Measurements from ENCODE around the gene G3BP1. TPM values are rescaled to one million over a fixed set of nuclear protein-coding genes. Genes with fewer than 3 reads are reported as not detected.

The G3BP1 gene
- total and polyA plus RNA-seq, 4 donors: 26.9 to 144 (median 62.7) TPM

DNA sequence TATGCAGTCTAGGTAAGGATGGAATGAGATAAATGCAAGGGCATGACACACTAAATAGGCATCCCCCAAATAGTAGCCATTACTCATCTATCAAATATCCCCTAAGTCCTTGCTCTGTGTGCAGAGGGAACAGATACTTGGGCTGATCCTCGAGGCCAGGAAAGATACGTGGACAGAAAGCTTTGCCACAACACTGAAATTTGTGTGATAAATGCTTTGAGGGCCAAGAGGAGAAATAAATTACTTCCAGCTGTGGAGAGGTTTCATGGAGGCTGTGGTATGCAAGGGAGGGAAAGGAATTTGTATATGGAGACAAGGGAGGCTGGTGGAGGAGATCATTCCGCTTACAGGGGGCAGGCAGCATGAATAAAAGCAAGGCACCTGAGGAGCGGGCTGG lies 31.8 kb upstream of the G3BP1 start:
- H3K4me1 ChIP-seq (ENCODE audit: control insufficient read depth in 4 of 4, insufficient read depth in 4 of 4, low read length in 3 of 4): peaks cover 0 to 5% (median under 1%) of the 10 kb centered on the region in 4 donors
- no peaks in the 10 kb centered on the region for H3K27me3 ChIP-seq (ENCODE audit: control insufficient read depth in 4 of 4, insufficient read depth in 4 of 4, low read length in 3 of 4)
- H3K4me3 ChIP-seq (ENCODE audit: low read depth in 1 of 3, low read length in 3 of 3): no peak overlapping the region
- H3K9me3 ChIP-seq (ENCODE audit: control insufficient read depth in 4 of 4, low read length in 3 of 4): no peaks in the 10 kb centered on the region
- TF ChIP-seq HNF4G (IDR thresholded peaks at IDR 0.05) (no peak), JUND (IDR thresholded peaks at IDR 0.05) (no peak), EGR1 (IDR thresholded peaks at IDR 0.05; ENCODE audit: low read depth in 2 of 2) (no peak), YY1 (IDR thresholded peaks at IDR 0.05) (no peak), TAF1 (conservative IDR thresholded peaks at IDR 0.05) (no peak), RXRA (IDR thresholded peaks at IDR 0.05) (no peak), FOXA2 (IDR thresholded peaks at IDR 0.05) (no peak), NR2F2 (IDR thresholded peaks at IDR 0.05) (no peak), GABPA (IDR thresholded peaks at IDR 0.05 in 1 of 2, conservative IDR thresholded peaks at IDR 0.05 in 1 of 2) (no peak), RAD21 (IDR thresholded peaks at IDR 0.05) (no peak), HNF4A (conservative IDR thresholded peaks at IDR 0.05) (no peak), FOXA1 (IDR thresholded peaks at IDR 0.05) (no peak)
- TF ChIP-seq, protein P1, sequence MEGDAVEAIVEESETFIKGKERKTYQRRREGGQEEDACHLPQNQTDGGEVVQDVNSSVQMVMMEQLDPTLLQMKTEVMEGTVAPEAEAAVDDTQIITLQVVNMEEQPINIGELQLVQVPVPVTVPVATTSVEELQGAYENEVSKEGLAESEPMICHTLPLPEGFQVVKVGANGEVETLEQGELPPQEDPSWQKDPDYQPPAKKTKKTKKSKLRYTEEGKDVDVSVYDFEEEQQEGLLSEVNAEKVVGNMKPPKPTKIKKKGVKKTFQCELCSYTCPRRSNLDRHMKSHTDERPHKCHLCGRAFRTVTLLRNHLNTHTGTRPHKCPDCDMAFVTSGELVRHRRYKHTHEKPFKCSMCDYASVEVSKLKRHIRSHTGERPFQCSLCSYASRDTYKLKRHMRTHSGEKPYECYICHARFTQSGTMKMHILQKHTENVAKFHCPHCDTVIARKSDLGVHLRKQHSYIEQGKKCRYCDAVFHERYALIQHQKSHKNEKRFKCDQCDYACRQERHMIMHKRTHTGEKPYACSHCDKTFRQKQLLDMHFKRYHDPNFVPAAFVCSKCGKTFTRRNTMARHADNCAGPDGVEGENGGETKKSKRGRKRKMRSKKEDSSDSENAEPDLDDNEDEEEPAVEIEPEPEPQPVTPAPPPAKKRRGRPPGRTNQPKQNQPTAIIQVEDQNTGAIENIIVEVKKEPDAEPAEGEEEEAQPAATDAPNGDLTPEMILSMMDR (IDR thresholded peaks at IDR 0.05; ENCODE audit: low read depth, low read length, missing input control): no peak
- TF ChIP-seq, protein P2, sequence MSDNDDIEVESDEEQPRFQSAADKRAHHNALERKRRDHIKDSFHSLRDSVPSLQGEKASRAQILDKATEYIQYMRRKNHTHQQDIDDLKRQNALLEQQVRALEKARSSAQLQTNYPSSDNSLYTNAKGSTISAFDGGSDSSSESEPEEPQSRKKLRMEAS (IDR thresholded peaks at IDR 0.05): no peak
- TF ChIP-seq, protein P3, sequence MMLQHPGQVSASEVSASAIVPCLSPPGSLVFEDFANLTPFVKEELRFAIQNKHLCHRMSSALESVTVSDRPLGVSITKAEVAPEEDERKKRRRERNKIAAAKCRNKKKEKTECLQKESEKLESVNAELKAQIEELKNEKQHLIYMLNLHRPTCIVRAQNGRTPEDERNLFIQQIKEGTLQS (IDR thresholded peaks at IDR 0.05): no peak
- TF ChIP-seq, protein P4, sequence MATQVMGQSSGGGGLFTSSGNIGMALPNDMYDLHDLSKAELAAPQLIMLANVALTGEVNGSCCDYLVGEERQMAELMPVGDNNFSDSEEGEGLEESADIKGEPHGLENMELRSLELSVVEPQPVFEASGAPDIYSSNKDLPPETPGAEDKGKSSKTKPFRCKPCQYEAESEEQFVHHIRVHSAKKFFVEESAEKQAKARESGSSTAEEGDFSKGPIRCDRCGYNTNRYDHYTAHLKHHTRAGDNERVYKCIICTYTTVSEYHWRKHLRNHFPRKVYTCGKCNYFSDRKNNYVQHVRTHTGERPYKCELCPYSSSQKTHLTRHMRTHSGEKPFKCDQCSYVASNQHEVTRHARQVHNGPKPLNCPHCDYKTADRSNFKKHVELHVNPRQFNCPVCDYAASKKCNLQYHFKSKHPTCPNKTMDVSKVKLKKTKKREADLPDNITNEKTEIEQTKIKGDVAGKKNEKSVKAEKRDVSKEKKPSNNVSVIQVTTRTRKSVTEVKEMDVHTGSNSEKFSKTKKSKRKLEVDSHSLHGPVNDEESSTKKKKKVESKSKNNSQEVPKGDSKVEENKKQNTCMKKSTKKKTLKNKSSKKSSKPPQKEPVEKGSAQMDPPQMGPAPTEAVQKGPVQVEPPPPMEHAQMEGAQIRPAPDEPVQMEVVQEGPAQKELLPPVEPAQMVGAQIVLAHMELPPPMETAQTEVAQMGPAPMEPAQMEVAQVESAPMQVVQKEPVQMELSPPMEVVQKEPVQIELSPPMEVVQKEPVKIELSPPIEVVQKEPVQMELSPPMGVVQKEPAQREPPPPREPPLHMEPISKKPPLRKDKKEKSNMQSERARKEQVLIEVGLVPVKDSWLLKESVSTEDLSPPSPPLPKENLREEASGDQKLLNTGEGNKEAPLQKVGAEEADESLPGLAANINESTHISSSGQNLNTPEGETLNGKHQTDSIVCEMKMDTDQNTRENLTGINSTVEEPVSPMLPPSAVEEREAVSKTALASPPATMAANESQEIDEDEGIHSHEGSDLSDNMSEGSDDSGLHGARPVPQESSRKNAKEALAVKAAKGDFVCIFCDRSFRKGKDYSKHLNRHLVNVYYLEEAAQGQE (IDR thresholded peaks at IDR 0.05): no peak
- TF ChIP-seq, protein P5, sequence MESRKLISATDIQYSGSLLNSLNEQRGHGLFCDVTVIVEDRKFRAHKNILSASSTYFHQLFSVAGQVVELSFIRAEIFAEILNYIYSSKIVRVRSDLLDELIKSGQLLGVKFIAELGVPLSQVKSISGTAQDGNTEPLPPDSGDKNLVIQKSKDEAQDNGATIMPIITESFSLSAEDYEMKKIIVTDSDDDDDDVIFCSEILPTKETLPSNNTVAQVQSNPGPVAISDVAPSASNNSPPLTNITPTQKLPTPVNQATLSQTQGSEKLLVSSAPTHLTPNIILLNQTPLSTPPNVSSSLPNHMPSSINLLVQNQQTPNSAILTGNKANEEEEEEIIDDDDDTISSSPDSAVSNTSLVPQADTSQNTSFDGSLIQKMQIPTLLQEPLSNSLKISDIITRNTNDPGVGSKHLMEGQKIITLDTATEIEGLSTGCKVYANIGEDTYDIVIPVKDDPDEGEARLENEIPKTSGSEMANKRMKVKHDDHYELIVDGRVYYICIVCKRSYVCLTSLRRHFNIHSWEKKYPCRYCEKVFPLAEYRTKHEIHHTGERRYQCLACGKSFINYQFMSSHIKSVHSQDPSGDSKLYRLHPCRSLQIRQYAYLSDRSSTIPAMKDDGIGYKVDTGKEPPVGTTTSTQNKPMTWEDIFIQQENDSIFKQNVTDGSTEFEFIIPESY (IDR thresholded peaks at IDR 0.05): no peak
- H3K36me3 ChIP-seq (ENCODE audit: control insufficient read depth in 4 of 4, insufficient read depth in 3 of 4, low read depth in 1 of 4, low read length in 3 of 4): peaks cover 0 to 13% (median 5%) of the 10 kb centered on the region in 4 donors
- no peak for DNase-seq (ENCODE audit: low spot score)
- 82% methylated on average over 4 of the region's 4 CpGs for WGBS
- no peak overlapping the region for H3K9ac ChIP-seq (ENCODE audit: low read depth in 1 of 2, low read length in 2 of 2)
- H3K27ac ChIP-seq (ENCODE audit: low read depth in 1 of 2, low read length in 2 of 2): no peak overlapping the region
